Measurements from ENCODE around the gene IL22.
"Not testable (repeated sequence)": the region's sequence is repeated elsewhere in the genome, so short reads cannot be mapped to it uniquely, and the experiment has no call there.

The IL22 gene

GRCh38 chr12:68222326-68222725 is 31.1 kb downstream of the IL22 start:
- TF ChIP-seq, protein P1, sequence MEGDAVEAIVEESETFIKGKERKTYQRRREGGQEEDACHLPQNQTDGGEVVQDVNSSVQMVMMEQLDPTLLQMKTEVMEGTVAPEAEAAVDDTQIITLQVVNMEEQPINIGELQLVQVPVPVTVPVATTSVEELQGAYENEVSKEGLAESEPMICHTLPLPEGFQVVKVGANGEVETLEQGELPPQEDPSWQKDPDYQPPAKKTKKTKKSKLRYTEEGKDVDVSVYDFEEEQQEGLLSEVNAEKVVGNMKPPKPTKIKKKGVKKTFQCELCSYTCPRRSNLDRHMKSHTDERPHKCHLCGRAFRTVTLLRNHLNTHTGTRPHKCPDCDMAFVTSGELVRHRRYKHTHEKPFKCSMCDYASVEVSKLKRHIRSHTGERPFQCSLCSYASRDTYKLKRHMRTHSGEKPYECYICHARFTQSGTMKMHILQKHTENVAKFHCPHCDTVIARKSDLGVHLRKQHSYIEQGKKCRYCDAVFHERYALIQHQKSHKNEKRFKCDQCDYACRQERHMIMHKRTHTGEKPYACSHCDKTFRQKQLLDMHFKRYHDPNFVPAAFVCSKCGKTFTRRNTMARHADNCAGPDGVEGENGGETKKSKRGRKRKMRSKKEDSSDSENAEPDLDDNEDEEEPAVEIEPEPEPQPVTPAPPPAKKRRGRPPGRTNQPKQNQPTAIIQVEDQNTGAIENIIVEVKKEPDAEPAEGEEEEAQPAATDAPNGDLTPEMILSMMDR (IDR thresholded peaks at IDR 0.05; ENCODE audit: low read depth, low read length): no peak
- H3K4me3 ChIP-seq (replicated peaks in 1 of 2; ENCODE audit: low read depth in 2 of 2, low read length in 2 of 2): peak overlapping the region; percentile 3 to 32
- DNase-seq (ENCODE audit: low read depth in 2 of 2): peak; percentile 50 to 65

DNA sequence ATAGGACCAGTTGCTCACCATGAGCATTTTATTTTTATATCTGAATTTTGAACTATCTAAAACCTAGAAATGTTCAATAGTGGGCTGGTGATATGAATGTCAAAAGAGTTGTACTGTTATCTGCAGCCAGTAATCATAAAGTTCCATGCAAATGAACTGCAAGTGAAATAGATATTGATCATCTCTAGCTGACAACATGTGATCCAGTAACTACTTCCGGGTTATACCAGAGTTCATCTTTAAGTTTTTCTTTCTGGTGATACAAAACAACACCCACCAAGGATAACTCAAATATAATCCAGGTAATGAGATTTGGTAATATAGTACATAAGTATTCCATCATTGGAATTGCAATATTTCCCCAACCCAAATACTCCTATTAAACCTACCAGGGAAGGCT is 31.9 kb downstream of the IL22 start:
- DNase-seq (ENCODE audit: low read depth in 2 of 2): no peak
- TF ChIP-seq, protein P1 (IDR thresholded peaks at IDR 0.05; ENCODE audit: low read depth, low read length): no peak
- H3K4me3 ChIP-seq (replicated peaks in 1 of 2; ENCODE audit: low read depth in 2 of 2, low read length in 2 of 2): no peak overlapping the region

DNA sequence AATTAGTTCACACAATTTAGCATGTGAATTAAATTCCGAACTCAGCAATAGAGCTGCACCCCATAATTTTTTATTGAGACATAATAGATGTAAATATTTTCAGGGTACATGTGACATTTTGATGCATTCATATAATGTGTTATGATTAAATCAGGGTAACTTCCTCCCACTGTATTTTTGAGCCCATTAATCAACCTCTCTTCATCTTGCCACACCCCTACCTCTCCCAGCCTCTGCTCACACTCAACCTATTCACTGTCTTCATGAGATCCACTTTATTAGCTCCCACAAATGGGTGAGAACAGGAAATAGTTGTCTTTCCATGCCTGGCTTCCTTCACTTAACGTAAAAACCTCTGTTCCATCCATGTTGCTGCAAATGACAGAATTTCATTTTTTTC is 42.5 kb downstream of the IL22 start:
- no peak overlapping the region for H3K4me3 ChIP-seq (replicated peaks in 1 of 2; ENCODE audit: low read depth in 2 of 2, low read length in 2 of 2)
- no peak for DNase-seq (ENCODE audit: low read depth in 2 of 2)
- TF ChIP-seq, protein P1 (IDR thresholded peaks at IDR 0.05; ENCODE audit: low read depth, low read length): no peak

DNA sequence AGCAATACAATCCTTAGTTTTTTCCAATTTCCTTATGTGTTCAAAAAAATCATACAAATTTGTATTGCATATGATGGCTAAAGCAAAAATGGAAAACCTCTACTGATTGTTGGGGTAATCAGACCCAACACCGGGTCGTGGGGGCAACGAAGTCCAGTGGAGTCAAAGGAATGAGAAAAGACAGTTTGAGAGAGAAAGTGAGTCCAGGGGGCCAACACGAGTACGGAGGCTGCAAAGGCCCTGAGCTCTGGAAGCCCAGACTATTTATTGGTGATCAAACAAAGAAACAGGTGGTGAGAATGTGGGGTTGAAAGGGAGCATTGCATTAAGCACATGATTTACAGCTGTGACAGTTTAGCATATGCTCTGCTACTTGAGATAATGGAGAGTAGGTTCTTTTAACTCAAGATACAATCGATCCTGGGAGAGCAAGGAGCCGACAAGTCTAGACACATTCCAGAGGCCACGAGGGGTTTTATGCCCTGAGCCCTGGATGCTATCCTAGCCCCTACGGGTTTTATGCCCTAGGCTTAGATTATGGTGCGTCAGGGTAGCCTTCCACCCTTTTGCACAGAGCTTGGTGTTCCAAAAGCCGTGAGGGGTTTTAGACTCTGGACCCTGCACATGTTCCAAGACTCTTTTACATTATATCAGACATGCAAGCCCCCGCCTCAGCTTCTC is 44.2 kb downstream of the IL22 start:
- DNase-seq (ENCODE audit: low read depth in 2 of 2); H3K4me3 ChIP-seq (replicated peaks in 1 of 2; ENCODE audit: low read depth in 2 of 2, low read length in 2 of 2): not testable (repeated sequence)

GRCh38 chr12:68207276-68207675 is 46.1 kb downstream of the IL22 start:
- DNase-seq (ENCODE audit: low read depth in 2 of 2): no peak
- H3K4me3 ChIP-seq (replicated peaks in 1 of 2; ENCODE audit: low read depth in 2 of 2, low read length in 2 of 2): no peak overlapping the region
- TF ChIP-seq, protein P1 (IDR thresholded peaks at IDR 0.05; ENCODE audit: low read depth, low read length): no peak

GRCh38 chr12:68206446-68206845 is 47.0 kb downstream of the IL22 start:
- DNase-seq (ENCODE audit: low read depth in 2 of 2): no peak
- TF ChIP-seq, protein P1 (IDR thresholded peaks at IDR 0.05; ENCODE audit: low read depth, low read length): no peak
- no peak overlapping the region for H3K4me3 ChIP-seq (replicated peaks in 1 of 2; ENCODE audit: low read depth in 2 of 2, low read length in 2 of 2)

DNA sequence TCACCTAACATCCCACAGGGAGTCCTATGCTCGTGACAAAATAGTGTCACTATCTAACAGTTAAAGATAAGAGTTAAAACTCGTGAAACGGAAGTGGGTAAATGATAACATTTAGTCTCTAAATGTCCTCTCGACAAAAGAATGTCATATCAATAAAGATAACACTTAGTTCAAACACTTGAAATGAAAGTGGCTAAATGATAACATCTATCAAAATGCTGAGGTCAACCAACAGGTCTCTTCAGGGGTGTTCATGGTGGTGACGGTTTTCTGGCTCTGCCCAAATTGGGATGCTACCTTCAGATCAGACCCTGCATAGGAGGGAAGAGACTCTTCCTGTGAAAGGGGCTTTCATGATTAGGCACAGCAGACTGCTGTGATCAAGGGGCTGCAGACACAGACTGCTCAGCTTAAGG is 49.9 kb downstream of the IL22 start:
- H3K4me3 ChIP-seq (replicated peaks in 1 of 2; ENCODE audit: low read depth in 2 of 2, low read length in 2 of 2): no peak overlapping the region
- no peak for DNase-seq (ENCODE audit: low read depth in 2 of 2)
- TF ChIP-seq, protein P1 (IDR thresholded peaks at IDR 0.05; ENCODE audit: low read depth, low read length): no peak
